ENCODE results near the gene EIF3B.
"Not testable (repeated sequence)": the region's sequence is repeated elsewhere in the genome, so short reads cannot be mapped to it uniquely, and the experiment has no call there.

EIF3B gene

GRCh38 chr7:2350055-2350454 lies 4.6 kb upstream of the EIF3B start:
- no peak for DNase-seq

DNA sequence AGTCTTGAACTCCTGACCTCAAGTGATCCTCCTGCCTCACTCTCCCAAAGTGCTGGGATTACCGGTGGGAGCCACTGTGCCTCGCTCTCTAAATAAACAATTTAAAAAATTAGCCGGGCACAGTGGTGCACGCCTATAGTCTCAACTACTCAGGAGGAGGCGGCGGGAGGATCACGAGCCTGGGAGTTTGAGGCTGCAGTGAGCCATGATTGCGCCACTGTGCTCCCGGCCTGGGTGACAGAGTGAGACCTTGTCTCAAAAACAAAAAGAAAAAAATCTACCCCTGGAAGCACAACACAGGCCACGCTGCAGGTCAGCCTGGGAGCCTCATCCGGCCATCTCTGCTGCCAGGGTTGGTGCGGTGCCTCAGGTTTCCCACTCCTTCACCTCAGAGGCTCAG lies 3.8 kb upstream of the EIF3B start:
- no peak for DNase-seq

GRCh38 chr7:2353113-2353935 lies 1.3 kb upstream of the EIF3B start:
- DNase-seq: peak in 1 of 2 donors; percentile 10

DNA sequence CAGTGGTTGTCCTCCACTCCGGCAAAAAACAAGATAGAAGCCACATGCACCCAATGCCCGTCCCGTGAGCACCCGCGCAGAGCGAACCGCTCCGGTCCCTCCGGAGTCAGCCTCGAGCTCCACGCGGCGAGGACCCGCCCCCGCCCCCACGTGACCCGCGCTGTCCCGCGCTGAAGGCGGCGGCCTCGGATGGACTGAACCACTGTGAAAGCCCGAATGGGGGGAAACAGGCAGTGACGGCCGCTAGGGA lies 766 bp upstream of the EIF3B start:
- peak; percentile 91 to 93 for DNase-seq

GRCh38 chr7:2354939-2355704 lies 495 bp downstream of the EIF3B start:
- DNase-seq: peak; percentile 32 to 39

DNA sequence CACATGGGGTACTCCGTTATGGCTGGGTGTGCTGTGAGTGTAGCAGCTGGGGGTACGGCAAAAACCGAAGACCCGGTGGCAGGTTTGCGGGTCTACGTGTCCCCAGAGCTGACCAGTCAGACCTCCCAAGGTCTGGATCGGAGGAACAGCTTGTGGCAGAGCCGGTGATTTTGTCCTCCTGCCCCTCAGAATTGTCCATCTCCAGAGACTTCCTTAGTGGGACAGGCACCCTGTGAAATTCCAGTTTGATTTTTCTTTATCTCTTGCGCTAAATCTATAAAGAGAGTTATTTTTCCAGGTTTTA lies 1.0 kb downstream of the EIF3B start:
- DNase-seq: no peak

DNA sequence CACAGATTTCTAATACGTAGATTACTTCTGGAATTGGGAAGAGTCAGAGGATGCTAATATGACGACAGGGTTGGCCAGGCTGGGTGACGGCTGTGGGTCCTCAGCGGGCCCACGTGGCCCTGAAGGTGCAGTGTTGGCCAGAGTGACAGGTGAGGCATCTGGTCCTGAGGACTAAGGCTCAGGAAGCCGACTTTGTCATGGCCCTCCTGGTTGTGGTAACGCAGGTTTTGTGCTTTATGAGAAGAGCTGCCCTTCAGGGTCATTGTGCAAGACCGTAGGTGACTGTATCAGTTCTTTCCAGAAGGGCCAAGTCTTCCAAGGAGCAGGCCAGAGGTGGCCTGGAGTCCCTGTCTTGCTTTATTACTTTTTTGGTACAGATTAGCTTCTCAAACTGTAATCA lies 2.5 kb downstream of the EIF3B start:
- no peak for DNase-seq

- DNase-seq: no peak
Observed at GRCh38 chr7:2357571-2357970, 2.9 kb downstream of the EIF3B start.

- no peak for DNase-seq
Observed at GRCh38 chr7:2358968-2359527, 4.4 kb downstream of the EIF3B start.

GRCh38 chr7:2359610-2360009 lies 5.0 kb downstream of the EIF3B start:
- DNase-seq: no peak

DNA sequence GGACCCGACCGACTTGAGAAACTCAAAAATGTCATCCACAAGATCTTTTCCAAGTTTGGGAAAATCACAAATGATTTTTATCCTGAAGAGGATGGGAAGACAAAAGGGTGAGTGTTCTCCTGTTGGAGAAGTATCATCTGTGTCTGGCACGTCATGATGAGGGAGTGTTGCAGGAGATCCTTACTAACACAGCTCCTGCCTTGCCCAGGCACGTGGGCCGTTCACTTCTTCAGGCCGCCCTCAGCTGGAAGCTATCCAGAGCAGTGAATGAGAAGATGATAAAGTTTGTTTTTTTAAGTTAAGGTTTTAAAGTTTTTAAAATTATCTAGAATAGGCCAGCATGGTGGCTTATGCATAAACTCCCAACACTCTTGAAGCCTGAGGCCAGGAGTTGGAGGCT lies 6.2 kb downstream of the EIF3B start:
- no peak for DNase-seq

DNA sequence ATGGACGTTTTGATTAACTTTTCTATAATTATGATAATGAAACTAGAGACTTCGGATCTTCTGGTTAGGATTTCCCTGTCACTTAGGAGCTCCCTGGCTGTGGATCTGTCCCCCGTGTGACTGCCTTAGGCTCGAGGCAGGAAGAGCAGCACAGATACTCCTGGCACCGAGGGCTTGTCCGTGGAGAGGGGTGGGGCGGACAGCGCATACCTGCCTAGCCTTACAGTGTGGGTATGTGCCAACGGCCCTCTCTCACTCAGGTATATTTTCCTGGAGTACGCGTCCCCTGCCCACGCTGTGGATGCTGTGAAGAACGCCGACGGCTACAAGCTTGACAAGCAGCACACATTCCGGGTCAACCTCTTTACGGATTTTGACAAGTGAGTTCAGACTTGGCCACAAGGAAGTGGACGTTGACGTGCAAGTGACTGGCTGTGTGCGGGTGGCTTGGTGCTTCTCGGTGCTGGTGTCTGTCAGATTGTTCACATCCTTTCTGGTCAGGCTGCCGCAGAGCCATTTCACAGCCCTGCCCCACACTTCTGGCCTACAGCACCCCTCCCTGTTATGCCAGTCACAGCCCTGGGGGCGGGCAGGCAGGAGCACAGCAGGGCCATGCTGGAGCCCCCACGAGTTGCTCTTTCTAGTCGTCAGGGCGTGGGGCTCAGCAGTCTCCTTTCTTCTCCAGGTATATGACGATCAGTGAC lies 7.9 kb downstream of the EIF3B start:
- DNase-seq: no peak

DNA sequence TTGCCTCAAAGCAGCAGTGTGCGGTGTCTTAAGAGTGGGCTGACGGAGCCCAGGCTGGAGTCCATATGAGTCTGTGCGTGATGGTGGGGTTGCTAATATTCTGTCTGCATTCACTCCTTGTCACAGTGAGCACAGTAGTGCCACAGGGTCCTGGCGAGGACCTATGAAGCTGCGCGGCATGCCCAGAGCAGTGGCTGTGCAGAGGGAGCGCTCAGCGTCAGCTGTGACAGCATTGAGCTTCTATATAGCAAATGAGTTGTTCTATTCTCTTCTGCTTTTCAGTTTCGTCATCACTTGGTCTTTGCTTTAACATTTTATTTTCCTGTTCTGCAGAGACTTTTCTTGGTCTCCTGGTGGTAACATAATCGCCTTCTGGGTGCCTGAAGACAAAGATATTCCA lies 14.5 kb downstream of the EIF3B start:
- DNase-seq: no peak

DNA sequence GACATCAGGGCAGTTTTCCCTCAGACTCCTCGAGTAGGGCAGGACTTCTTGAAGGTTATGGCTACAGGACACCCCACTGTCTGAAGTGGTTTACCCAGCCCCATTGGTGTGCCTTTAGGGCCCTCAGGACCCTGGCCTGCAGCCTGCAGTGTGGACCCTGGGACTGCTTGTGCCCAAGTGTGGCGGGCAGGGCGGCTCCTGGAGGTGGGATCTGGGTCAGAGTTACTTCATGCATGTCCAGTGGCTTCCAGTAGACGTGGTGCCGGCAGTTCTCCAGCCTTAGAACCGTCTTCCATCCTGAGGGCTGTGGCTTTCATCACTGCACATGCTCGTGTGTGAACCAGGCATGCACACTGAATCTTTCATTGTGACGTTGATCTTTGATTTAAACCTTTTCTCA lies 16.7 kb downstream of the EIF3B start:
- DNase-seq: no peak

DNA sequence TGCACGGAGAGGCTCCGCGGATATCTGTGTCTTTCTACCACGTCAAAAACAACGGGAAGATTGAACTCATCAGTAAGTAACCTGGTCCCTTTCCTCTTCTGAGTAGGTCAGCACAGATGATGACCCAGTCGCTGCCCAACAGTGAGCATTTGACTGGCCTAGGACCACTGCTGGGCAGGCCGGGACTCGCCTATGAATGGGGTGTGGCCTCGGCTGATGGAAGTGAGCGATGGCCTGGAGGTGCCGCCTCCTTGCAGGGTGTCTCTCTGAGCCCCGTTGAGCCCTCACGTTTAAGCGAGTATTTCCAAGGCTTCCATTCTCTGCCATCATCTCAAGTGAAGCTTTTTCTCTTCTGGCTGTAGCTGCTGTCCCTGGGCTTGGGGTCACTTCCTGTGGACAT lies 18.1 kb downstream of the EIF3B start:
- no peak for DNase-seq

GRCh38 chr7:2373124-2373556 lies 18.5 kb downstream of the EIF3B start:
- no peak for DNase-seq

DNA sequence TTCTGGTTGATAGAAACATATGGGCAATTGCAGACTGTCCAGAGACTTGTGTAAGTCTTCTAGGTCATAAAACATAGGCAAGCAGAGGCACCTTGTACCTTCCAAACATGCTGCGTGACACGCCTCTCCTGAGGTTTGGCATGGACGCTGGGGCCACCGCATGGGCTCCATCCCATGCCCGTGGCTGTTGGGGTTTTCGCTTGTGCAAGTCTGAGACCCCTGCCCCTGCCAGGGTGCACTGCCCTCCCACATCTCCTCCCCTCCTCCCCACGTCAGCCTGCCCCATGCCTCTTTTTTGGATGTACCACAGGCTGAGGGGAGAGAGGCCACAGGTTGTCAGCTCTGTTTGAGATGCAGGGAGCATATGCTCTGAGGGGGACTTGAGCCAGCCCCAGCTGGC lies 19.0 kb downstream of the EIF3B start:
- no peak for DNase-seq

- no peak for DNase-seq
Observed at GRCh38 chr7:2374401-2374800, 19.8 kb downstream of the EIF3B start.

DNA sequence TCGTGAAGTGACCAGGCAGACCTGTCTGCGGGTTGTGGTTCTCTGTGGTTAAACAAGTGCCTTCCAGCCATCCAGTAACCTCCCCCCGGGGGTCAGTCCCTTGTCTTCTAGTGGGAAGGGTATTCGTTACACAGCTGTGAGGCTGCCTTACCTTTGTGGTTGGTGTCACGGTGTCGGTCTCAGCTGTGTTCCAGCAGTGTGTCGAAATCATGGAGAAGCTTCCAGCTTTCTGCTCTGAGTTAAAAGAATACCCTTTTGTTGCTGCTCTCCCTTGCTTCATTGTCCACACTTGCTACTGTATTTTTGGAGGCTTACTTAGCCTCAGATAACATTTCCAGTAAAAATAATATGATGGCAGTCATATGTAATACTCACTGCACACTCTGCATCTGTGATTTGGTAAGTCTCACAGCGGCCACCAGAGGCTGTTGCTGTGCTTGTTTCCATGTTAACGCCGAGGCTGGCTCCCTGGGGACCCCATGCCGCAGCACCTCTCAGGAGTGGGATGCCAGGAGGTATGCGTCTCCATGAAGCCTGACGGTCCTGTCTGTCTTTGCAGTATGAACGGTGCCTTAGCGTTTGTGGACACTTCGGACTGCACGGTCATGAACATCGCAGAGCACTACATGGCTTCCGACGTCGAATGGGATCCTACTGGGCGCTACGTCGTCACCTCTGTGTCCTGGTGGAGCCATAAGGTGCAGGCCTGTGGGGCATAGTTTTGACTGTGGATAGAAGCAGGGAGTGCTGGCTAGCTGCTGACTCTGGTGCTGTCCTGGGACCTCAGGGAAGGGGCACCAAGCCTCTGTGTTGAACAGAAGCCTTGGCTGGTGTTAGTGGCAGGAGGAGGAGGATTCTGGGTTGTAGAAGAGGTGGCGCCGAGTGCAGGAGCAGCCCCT lies 20.5 kb downstream of the EIF3B start:
- no peak for DNase-seq

DNA sequence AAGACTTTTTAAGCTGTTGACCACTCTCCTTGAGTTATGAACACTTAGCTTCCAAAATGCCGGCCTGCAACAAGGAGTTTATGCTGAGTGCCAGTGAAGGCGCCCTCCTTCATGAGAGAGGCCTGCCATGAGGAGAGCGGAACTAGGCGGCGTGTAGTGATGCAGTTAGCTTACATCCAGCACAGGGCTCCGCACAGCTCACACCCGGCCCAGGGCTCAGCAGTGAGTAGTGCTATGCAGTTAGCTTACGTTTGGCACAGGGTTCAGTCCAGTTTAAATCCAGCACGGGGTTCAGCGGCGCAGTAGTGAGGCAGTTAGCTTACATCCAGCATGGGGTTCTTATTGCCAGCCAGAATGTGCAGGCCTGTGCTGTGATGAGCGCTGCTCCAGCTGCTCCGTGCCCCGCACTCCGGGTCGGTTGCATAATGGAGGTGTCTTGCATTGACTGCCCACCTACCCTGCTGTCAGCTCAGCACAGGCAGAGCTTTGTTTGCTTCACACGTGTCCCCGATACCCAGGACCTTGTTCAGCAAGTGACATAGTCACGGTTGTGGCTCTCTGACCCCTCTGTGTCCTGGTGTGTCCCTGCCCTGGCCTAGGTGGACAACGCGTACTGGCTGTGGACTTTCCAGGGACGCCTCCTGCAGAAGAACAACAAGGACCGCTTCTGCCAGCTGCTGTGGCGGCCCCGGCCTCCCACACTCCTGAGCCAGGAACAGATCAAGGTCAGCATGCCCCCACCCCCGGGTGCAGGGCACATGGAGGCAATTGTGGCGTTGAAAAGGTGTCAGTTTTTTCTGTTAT lies 21.9 kb downstream of the EIF3B start:
- no peak for DNase-seq

GRCh38 chr7:2377492-2377891 lies 22.9 kb downstream of the EIF3B start:
- DNase-seq: not testable (repeated sequence)

DNA sequence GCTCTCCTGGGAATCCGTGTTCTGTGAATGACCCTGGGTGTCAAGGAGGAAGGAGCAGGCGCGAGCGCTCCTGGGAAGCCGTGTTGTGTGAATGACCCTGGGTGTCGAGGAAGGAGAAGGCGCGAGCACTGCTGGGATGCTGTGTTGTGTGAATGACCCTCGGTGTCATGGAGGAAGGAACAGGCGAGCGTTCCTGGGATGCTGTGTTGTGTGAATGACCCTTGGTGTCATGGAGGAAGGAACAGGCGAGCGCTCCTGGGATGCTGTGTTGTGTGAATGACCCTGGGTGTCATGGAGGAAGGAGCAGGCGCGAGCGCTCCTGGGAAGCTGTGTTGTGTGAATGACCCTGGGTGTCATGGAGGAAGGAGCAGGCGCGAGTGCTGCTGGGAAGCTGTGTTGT lies 23.5 kb downstream of the EIF3B start:
- DNase-seq: not testable (repeated sequence)
